ENCODE measurements around the gene STK40. TPM values are rescaled to one million over a fixed set of nuclear protein-coding genes. Genes with fewer than 3 reads are reported as not detected.

The STK40 gene
- total and polyA plus RNA-seq, 9 of the 15 experiments (the other 6 are each of a cell fraction or from before 2014, with no cell fraction given), result 0.69 to 94.3 (median 39.1) TPM

DNA sequence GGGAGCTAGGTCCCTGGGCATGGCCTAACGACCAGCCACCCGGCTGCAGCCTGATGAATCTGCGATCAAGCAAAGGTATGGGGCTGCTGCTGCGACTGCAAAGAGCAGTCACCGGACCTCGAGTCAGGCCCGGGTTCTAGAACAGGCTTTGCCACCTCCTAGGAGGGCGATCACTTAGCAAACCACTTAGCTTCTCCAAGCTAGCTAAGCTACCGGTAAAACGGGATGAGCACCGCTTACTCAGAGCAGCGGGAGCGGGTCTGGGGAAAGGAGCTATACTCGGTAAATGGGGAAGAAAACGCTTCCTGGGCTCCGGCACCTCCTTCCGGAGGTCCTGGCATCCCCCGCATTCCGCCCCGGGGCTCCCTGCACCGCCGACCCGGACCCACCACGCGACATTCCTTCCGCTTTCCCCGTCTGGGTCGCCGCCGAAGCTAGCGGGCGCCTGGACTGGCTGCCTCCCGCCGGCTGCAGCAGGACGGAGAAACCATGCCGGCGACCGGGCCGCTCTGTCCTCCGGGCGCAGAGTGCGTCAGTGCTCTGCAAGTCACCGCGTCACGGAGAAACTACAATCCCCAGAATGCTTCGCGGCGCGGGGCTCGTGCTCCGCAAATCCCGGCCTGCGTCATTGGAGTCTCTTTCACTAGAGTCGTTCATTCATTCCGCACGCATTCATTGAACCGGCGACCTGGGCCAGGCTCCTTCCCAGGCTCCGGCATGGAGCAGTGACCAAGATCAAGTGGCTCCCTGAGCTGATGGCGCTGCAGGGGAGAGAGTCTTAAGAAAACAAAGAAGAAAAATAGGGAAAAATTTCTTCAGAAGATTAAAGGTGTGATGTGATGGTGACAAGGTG is 11.9 kb upstream of the STK40 start, which contains the start of gene LSM10 (continued):
- TF ChIP-seq, protein P1, sequence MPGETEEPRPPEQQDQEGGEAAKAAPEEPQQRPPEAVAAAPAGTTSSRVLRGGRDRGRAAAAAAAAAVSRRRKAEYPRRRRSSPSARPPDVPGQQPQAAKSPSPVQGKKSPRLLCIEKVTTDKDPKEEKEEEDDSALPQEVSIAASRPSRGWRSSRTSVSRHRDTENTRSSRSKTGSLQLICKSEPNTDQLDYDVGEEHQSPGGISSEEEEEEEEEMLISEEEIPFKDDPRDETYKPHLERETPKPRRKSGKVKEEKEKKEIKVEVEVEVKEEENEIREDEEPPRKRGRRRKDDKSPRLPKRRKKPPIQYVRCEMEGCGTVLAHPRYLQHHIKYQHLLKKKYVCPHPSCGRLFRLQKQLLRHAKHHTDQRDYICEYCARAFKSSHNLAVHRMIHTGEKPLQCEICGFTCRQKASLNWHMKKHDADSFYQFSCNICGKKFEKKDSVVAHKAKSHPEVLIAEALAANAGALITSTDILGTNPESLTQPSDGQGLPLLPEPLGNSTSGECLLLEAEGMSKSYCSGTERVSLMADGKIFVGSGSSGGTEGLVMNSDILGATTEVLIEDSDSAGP (CRISPR knock-in tag; IDR thresholded peaks at IDR 0.05), result 0 out of 2 replicates have a peak, but pooled peaks have one; percentile 45
- TF ChIP-seq KLF16 (IDR thresholded peaks at IDR 0.05), result peak; percentile 92
- no peak for TF ChIP-seq IRF1 (CRISPR knock-in tag; IDR thresholded peaks at IDR 0.05; ENCODE audit: borderline replicate concordance)
- TF ChIP-seq, protein P2, sequence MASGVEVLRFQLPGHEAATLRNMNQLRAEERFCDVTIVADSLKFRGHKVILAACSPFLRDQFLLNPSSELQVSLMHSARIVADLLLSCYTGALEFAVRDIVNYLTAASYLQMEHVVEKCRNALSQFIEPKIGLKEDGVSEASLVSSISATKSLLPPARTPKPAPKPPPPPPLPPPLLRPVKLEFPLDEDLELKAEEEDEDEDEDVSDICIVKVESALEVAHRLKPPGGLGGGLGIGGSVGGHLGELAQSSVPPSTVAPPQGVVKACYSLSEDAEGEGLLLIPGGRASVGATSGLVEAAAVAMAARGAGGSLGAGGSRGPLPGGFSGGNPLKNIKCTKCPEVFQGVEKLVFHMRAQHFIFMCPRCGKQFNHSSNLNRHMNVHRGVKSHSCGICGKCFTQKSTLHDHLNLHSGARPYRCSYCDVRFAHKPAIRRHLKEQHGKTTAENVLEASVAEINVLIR (CRISPR knock-in tag; IDR thresholded peaks at IDR 0.05), result peak; percentile 74
- TF ChIP-seq HCFC1 (IDR thresholded peaks at IDR 0.05; ENCODE audit: low read depth, low read length), result peak; percentile 97
- no peak for TF ChIP-seq YBX1 (IDR thresholded peaks at IDR 0.05)
- TF ChIP-seq BCOR (IDR thresholded peaks at IDR 0.05), result peak; percentile 63; the same call in 1 of the 2 replicates
- TF ChIP-seq SMARCA4 (IDR thresholded peaks at IDR 0.05), result peak; percentile 18
- TF ChIP-seq RAD21 (CRISPR knock-in tag; conservative IDR thresholded peaks at IDR 0.05 in 1 of 2, IDR thresholded peaks at IDR 0.05 in 1 of 2), result peak in 1 of 2 experiments; percentile 34; a peak in 3 of 4 replicates
- TF ChIP-seq CLOCK (CRISPR knock-in tag; IDR thresholded peaks at IDR 0.05; ENCODE audit: borderline replicate concordance), result no peak
- TF ChIP-seq CREB3 (tag; conservative IDR thresholded peaks at IDR 0.05; ENCODE audit: low read depth), result no peak
- TF ChIP-seq KAT2B (IDR thresholded peaks at IDR 0.05; ENCODE audit: low read depth, low read length), result no peak
- peak; percentile 74 for TF ChIP-seq ETV5 (CRISPR knock-in tag; IDR thresholded peaks at IDR 0.05; ENCODE audit: low read depth)
- peak; percentile 31; the same call in 1 of the 2 replicates for TF ChIP-seq ARID1B (IDR thresholded peaks at IDR 0.05)
- TF ChIP-seq PRPF4 (IDR thresholded peaks at IDR 0.05; ENCODE audit: insufficient read depth, low read depth, low read length, poor library complexity, severe bottlenecking), result peak; percentile 24
- peak; percentile 77 for TF ChIP-seq E2F1 (CRISPR knock-in tag; IDR thresholded peaks at IDR 0.05)
